Measurements from ENCODE around the gene KDM2A. TPM values are rescaled to one million over a fixed set of nuclear protein-coding genes. Genes with fewer than 3 reads are reported as not detected.

Gene KDM2A
- total and polyA plus RNA-seq, 2 experiments from 2014 or later, result 25.0 to 54.1 TPM

DNA sequence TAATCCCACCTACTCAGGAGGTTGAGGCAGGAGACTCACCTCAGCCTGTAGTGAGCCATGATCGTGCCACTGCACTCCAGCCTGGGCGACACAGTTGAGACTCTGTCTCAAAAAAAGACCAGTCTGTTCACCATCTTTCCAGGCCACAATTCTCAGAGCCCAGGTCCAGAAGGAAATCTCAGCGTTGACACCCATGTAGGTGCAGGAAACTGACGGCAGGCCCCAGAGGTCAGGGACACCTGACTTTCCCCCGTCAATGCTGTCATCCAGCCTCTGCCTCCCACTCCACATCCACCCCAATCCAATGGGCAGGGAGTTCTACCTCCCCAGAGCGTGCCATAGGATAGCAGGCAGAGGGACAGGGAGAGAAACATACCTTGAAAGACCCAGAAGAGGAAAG is 141.3 kb downstream of the KDM2A start:
- no peak overlapping the region for H3K27ac Mint-ChIP-seq
- Histone ChIP-seq H3K4me3 (no peak overlapping the region), H2AFZ (no peak overlapping the region), H3K4me1 (ENCODE audit: insufficient read depth) (peaks cover 13% of the 10 kb centered on the region), H4K20me1 (replicated peaks; ENCODE audit: insufficient read depth) (no peaks in the 10 kb centered on the region; the same call in 1 of the 2 replicates), H3K27me3 (ENCODE audit: insufficient read depth) (no peaks in the 10 kb centered on the region), H3F3A (replicated peaks; ENCODE audit: low read depth) (peaks cover 13% of the 10 kb centered on the region), H3K79me2 (replicated peaks; ENCODE audit: insufficient read depth) (no peaks in the 10 kb centered on the region), H3K36me3 (ENCODE audit: insufficient read depth) (peaks cover 8% of the 10 kb centered on the region), H3K27ac (ENCODE audit: low read depth) (no peak overlapping the region), H3K9me2 (ENCODE audit: insufficient read depth) (no peaks in the 10 kb centered on the region), H3K4me2 (no peak overlapping the region)
- no peak overlapping the region for H3K4me3 Mint-ChIP-seq
- peaks cover 13% of the 10 kb centered on the region for H3K4me1 Mint-ChIP-seq
- DNase-seq (ENCODE audit: low spot score), result no peak
- H3K27me3 Mint-ChIP-seq (ENCODE audit: insufficient read depth, low read depth, poor library complexity), result peaks cover 16% of the 10 kb centered on the region
- ATAC-seq, result no peak
- TF ChIP-seq ZNF114 (CRISPR knock-in tag; IDR thresholded peaks at IDR 0.05), result no peak
- TF ChIP-seq EZH2phosphoT487 (IDR thresholded peaks at IDR 0.05; ENCODE audit: unreplicated experiment), result no peak
- no peak for TF ChIP-seq JUNB (IDR thresholded peaks at IDR 0.05; ENCODE audit: unreplicated experiment)
- TF ChIP-seq, protein P1, sequence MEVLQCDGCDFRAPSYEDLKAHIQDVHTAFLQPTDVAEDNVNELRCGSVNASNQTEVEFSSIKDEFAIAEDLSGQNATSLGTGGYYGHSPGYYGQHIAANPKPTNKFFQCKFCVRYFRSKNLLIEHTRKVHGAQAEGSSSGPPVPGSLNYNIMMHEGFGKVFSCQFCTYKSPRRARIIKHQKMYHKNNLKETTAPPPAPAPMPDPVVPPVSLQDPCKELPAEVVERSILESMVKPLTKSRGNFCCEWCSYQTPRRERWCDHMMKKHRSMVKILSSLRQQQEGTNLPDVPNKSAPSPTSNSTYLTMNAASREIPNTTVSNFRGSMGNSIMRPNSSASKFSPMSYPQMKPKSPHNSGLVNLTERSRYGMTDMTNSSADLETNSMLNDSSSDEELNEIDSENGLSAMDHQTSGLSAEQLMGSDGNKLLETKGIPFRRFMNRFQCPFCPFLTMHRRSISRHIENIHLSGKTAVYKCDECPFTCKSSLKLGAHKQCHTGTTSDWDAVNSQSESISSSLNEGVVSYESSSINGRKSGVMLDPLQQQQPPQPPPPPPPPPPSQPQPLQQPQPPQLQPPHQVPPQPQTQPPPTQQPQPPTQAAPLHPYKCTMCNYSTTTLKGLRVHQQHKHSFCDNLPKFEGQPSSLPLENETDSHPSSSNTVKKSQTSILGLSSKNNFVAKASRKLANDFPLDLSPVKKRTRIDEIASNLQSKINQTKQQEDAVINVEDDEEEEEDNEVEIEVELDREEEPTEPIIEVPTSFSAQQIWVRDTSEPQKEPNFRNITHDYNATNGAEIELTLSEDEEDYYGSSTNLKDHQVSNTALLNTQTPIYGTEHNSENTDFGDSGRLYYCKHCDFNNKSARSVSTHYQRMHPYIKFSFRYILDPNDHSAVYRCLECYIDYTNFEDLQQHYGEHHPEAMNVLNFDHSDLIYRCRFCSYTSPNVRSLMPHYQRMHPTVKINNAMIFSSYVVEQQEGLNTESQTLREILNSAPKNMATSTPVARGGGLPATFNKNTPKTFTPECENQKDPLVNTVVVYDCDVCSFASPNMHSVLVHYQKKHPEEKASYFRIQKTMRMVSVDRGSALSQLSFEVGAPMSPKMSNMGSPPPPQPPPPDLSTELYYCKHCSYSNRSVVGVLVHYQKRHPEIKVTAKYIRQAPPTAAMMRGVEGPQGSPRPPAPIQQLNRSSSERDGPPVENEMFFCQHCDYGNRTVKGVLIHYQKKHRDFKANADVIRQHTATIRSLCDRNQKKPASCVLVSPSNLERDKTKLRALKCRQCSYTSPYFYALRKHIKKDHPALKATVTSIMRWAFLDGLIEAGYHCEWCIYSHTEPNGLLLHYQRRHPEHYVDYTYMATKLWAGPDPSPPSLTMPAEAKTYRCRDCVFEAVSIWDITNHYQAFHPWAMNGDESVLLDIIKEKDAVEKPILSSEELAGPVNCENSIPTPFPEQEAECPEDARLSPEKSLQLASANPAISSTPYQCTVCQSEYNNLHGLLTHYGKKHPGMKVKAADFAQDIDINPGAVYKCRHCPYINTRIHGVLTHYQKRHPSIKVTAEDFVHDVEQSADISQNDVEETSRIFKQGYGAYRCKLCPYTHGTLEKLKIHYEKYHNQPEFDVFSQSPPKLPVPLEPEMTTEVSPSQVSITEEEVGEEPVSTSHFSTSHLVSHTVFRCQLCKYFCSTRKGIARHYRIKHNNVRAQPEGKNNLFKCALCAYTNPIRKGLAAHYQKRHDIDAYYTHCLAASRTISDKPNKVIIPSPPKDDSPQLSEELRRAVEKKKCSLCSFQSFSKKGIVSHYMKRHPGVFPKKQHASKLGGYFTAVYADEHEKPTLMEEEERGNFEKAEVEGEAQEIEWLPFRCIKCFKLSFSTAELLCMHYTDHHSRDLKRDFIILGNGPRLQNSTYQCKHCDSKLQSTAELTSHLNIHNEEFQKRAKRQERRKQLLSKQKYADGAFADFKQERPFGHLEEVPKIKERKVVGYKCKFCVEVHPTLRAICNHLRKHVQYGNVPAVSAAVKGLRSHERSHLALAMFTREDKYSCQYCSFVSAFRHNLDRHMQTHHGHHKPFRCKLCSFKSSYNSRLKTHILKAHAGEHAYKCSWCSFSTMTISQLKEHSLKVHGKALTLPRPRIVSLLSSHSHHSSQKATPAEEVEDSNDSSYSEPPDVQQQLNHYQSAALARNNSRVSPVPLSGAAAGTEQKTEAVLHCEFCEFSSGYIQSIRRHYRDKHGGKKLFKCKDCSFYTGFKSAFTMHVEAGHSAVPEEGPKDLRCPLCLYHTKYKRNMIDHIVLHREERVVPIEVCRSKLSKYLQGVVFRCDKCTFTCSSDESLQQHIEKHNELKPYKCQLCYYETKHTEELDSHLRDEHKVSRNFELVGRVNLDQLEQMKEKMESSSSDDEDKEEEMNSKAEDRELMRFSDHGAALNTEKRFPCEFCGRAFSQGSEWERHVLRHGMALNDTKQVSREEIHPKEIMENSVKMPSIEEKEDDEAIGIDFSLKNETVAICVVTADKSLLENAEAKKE (CRISPR knock-in tag; IDR thresholded peaks at IDR 0.05), result no peak
- TF ChIP-seq, protein P2, sequence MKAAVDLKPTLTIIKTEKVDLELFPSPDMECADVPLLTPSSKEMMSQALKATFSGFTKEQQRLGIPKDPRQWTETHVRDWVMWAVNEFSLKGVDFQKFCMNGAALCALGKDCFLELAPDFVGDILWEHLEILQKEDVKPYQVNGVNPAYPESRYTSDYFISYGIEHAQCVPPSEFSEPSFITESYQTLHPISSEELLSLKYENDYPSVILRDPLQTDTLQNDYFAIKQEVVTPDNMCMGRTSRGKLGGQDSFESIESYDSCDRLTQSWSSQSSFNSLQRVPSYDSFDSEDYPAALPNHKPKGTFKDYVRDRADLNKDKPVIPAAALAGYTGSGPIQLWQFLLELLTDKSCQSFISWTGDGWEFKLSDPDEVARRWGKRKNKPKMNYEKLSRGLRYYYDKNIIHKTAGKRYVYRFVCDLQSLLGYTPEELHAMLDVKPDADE (IDR thresholded peaks at IDR 0.05), result no peak
- TF ChIP-seq ZNF331 (CRISPR knock-in tag; IDR thresholded peaks at IDR 0.05; ENCODE audit: low read depth), result no peak
- TF ChIP-seq CREB1 (CRISPR knock-in tag; IDR thresholded peaks at IDR 0.05; ENCODE audit: low read depth), result no peak
- TF ChIP-seq, protein P3, sequence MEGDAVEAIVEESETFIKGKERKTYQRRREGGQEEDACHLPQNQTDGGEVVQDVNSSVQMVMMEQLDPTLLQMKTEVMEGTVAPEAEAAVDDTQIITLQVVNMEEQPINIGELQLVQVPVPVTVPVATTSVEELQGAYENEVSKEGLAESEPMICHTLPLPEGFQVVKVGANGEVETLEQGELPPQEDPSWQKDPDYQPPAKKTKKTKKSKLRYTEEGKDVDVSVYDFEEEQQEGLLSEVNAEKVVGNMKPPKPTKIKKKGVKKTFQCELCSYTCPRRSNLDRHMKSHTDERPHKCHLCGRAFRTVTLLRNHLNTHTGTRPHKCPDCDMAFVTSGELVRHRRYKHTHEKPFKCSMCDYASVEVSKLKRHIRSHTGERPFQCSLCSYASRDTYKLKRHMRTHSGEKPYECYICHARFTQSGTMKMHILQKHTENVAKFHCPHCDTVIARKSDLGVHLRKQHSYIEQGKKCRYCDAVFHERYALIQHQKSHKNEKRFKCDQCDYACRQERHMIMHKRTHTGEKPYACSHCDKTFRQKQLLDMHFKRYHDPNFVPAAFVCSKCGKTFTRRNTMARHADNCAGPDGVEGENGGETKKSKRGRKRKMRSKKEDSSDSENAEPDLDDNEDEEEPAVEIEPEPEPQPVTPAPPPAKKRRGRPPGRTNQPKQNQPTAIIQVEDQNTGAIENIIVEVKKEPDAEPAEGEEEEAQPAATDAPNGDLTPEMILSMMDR (conservative IDR thresholded peaks at IDR 0.05; ENCODE audit: low read depth in 2 of 2), result no peak
- TF ChIP-seq STAT1 (IDR thresholded peaks at IDR 0.05; ENCODE audit: unreplicated experiment), result no peak
- TF ChIP-seq NANOG (IDR thresholded peaks at IDR 0.05; ENCODE audit: borderline replicate concordance), result no peak
- TF ChIP-seq, protein P4, sequence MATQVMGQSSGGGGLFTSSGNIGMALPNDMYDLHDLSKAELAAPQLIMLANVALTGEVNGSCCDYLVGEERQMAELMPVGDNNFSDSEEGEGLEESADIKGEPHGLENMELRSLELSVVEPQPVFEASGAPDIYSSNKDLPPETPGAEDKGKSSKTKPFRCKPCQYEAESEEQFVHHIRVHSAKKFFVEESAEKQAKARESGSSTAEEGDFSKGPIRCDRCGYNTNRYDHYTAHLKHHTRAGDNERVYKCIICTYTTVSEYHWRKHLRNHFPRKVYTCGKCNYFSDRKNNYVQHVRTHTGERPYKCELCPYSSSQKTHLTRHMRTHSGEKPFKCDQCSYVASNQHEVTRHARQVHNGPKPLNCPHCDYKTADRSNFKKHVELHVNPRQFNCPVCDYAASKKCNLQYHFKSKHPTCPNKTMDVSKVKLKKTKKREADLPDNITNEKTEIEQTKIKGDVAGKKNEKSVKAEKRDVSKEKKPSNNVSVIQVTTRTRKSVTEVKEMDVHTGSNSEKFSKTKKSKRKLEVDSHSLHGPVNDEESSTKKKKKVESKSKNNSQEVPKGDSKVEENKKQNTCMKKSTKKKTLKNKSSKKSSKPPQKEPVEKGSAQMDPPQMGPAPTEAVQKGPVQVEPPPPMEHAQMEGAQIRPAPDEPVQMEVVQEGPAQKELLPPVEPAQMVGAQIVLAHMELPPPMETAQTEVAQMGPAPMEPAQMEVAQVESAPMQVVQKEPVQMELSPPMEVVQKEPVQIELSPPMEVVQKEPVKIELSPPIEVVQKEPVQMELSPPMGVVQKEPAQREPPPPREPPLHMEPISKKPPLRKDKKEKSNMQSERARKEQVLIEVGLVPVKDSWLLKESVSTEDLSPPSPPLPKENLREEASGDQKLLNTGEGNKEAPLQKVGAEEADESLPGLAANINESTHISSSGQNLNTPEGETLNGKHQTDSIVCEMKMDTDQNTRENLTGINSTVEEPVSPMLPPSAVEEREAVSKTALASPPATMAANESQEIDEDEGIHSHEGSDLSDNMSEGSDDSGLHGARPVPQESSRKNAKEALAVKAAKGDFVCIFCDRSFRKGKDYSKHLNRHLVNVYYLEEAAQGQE (IDR thresholded peaks at IDR 0.05; ENCODE audit: unreplicated experiment), result no peak
- no peak for TF ChIP-seq EZH2 (IDR thresholded peaks at IDR 0.05; ENCODE audit: low read depth, unreplicated experiment)
- no peak for TF ChIP-seq POLR2AphosphoS5 (IDR thresholded peaks at IDR 0.05; ENCODE audit: low read depth)
- no peaks in the 10 kb centered on the region for H3K9me3 Mint-ChIP-seq
- peaks cover 20% of the 10 kb centered on the region for H3K36me3 Mint-ChIP-seq (ENCODE audit: low read depth)

Data from GM23338 (cell line).